K562 (cell line): ENCODE data around the gene TEX30. TPM values are rescaled to one million over a fixed set of nuclear protein-coding genes. Genes with fewer than 3 reads are reported as not detected.
A peak's percentile ranks its signal among the peaks of the same experiment; 100 is the strongest.

Source experiments
- ATAC-seq: fragments of 200-7000 bp; cut with Tn5 transposase; 3 replicates; pipeline ENCODE4 v1.9.1; 2020; ENCODE audit warnings: moderate library complexity
- BruUV-seq: library from RNA; stranded (reverse); fragments of 400-500 nt; replicated peaks from 2 replicates; lab custom pipeline; 2021; lab: Mats Ljungman, UMichigan
- CTCF ChIA-PET: fragments of 300-600 bp; formaldehyde crosslinking; extraction: SDS; loops from one replicate; lab custom pipeline; 2021; ENCODE audit warnings: low intra/inter-chr PET ratio; lab: Yijun Ruan, JAX
- POLR2A ChIA-PET: fragments of 300-600, 350-650 bp; sonication (Branson Sonifier 250); formaldehyde crosslinking; extraction: SDS; loops from one replicate; lab custom pipeline; 2021; ENCODE audit warnings: antibody characterized with exemption, inconsistent platforms; lab: Yijun Ruan, JAX
- DNase-seq, 4 experiments: peaks; one replicate each; pipeline versions ENCODE4 v3.0.0 to v3.0.0-alpha.2; 2011 to 2018; ENCODE audit warnings: low spot score in 3 of 4, mixed read lengths in 3 of 4; ENCODE audit errors: extremely low read depth in 1 of 4
- FAIRE-seq: peaks from 2 replicates; lab custom pipeline; 2011; peaks lifted over from hg19 to GRCh38; lab: Jason Lieb, UNC
- H2AFZ ChIP-seq: 2 replicates; pipeline ENCODE4 v1.6.0; 2011; ENCODE audit warnings: low read depth, low read length, control low read depth, inconsistent platforms
- H3K27ac ChIP-seq: fragments of 200-600 bp; 3 replicates; pipeline ENCODE4 v1.8.0; 2011; ENCODE audit warnings: low read depth, mild to moderate bottlenecking, control low read depth, inconsistent platforms, low read length, moderate library complexity, mixed read lengths; ENCODE audit errors: extremely low read depth
- H3K27me3 ChIP-seq, 2 experiments: fragments of 300-600 bp in 1 of 2; 2 replicates in 1 of 2; 3 replicates in 1 of 2; pipeline versions ENCODE4 v1.6.0 to v1.8.0; 2011; ENCODE audit warnings: inconsistent platforms in 2 of 2, low read length in 2 of 2, mild to moderate bottlenecking in 1 of 2, mixed read lengths in 1 of 2, moderate library complexity in 1 of 2; ENCODE audit not compliant: control insufficient read depth in 2 of 2, insufficient read depth in 2 of 2
- H3K36me3 ChIP-seq: fragments of 300-600 bp; 3 replicates; pipeline ENCODE4 v1.8.0; 2011; ENCODE audit warnings: mild to moderate bottlenecking, low read length, inconsistent platforms; ENCODE audit not compliant: control insufficient read depth, insufficient read depth
- H3K4me1 ChIP-seq, 2 experiments: fragments of 200-600 bp in 1 of 2; replicated peaks in 1 of 2; 2 replicates in 1 of 2; 3 replicates in 1 of 2; pipeline versions ENCODE4 v1.5.1 to v1.8.0; 2011; ENCODE audit warnings: inconsistent platforms in 2 of 2, low read length in 2 of 2, mild to moderate bottlenecking in 1 of 2, mixed read lengths in 1 of 2, moderate library complexity in 1 of 2; ENCODE audit not compliant: control insufficient read depth in 2 of 2, insufficient read depth in 2 of 2
- H3K4me2 ChIP-seq: 2 replicates; pipeline ENCODE4 v1.6.1; 2011; ENCODE audit warnings: low read length, control low read depth, inconsistent platforms, mixed read lengths; ENCODE audit not compliant: insufficient read depth
- H3K4me3 ChIP-seq: fragments of 200-600 bp; sonication (generic), shearing (Covaris generic); 2 replicates; pipeline ENCODE4 v1.5.1; 2016; ENCODE audit warnings: control low read depth, inconsistent platforms
- H3K79me2 ChIP-seq: fragments of 200-600 bp; 3 replicates; pipeline ENCODE4 v1.8.0; 2011; ENCODE audit warnings: low read length, inconsistent platforms; ENCODE audit not compliant: control insufficient read depth, insufficient read depth
- H3K9ac ChIP-seq, 2 experiments: 2 replicates each; pipeline versions ENCODE4 v1.6.0 to v1.6.1; 2011; ENCODE audit warnings: low read depth in 2 of 2, low read length in 2 of 2, control low read depth in 1 of 2, inconsistent platforms in 1 of 2, mild to moderate bottlenecking in 1 of 2, mixed read lengths in 1 of 2; ENCODE audit not compliant: insufficient read depth in 1 of 2
- H3K9me1 ChIP-seq: one replicate; pipeline ENCODE4 v1.6.0; 2011; ENCODE audit warnings: inconsistent platforms, mild to moderate bottlenecking, low read length, moderate library complexity; ENCODE audit not compliant: control insufficient read depth, insufficient read depth
- H3K9me3 ChIP-seq: replicated peaks from 2 replicates; pipeline ENCODE4 v1.5.1; 2011; ENCODE audit warnings: low read depth, low read length, inconsistent platforms; ENCODE audit not compliant: control insufficient read depth, insufficient read depth
- H4K20me1 ChIP-seq: replicated peaks from 2 replicates; pipeline ENCODE4 v1.6.1; 2011; ENCODE audit warnings: low read length, inconsistent platforms, mixed read lengths; ENCODE audit not compliant: control insufficient read depth, insufficient read depth
- GABPB1 ChIP-seq: sonication (generic); formaldehyde crosslinking; IDR thresholded peaks from 2 replicates; pipeline ENCODE4 v1.8.0; 2022; ENCODE audit warnings: mild to moderate bottlenecking, missing genetic modification reagents
- ZBTB17 ChIP-seq: fragments of 450-650 bp; formaldehyde crosslinking; IDR thresholded peaks from 2 replicates; pipeline ENCODE4 v1.4.0; 2020; ENCODE audit warnings: mild to moderate bottlenecking
- ZBTB33 ChIP-seq: sonication (generic); formaldehyde crosslinking; IDR thresholded peaks from 2 replicates; pipeline ENCODE4 v1.8.1; 2023; ENCODE audit warnings: mild to moderate bottlenecking, missing genetic modification reagents
- WGBS: fragments of 100-300 bp; shearing (Covaris generic); methylation state at CpG from one replicate; pipeline ENCODE4 v1.1.6; 2016; ENCODE audit warnings: low coverage, mixed read lengths; ENCODE audit not compliant: insufficient coverage; ENCODE audit errors: missing lambda C conversion rate; 5-methylcytosine and 5-hydroxymethylcytosine counted together
- in situ Hi-C: fragments of 300-500 bp; cut with MboI; formaldehyde crosslinking; loops from 4 replicates; pipeline ENCODE4 v1.15.0; 2018; ENCODE audit warnings: inconsistent platforms, mixed read lengths
- intact Hi-C: fragments of 100-400 bp; cut with micrococcal nuclease; formaldehyde crosslinking; loops from 2 replicates; pipeline ENCODE4 v1.14.2; 2022
- polyA plus RNA-seq, 8 experiments: library from polyadenylated mRNA; depleted of rRNA in 4 of 8; stranded (reverse) in 5 of 8; unstranded in 3 of 8; fragments of >200 nt; fragmentation: Nextera tagmentation in 2 of 8; fragmentation: Illumina TruSeq in 1 of 8; extraction: Ambion mirVana in 2 of 8; extraction: Trizol in 1 of 8; gene quantifications; 2 replicates each; pipeline versions ENCODE4 v1.2.1 to v1.2.3, GENCODE V29; 2011 to 2014; ENCODE audit warnings: inconsistent platforms in 1 of 8, missing spikeins in 1 of 8
- total RNA-seq, 7 experiments: library from RNA; depleted of rRNA in 6 of 7; stranded (reverse); fragments of >200 nt in 6 of 7; fragmentation: Illumina TruSeq in 2 of 7; extraction: Trizol in 2 of 7; gene quantifications; 2 replicates each; pipeline versions ENCODE4 v1.2.1 to v1.2.3, GENCODE V29; 2011 to 2021; ENCODE audit warnings: low replicate concordance in 1 of 7
- TF ChIP-seq, protein P1 (sequence below): IDR thresholded peaks from 2 replicates; pipeline ENCODE4 v1.6.1; 2016; ENCODE audit warnings: missing genetic modification characterization, missing compliant biosample characterization
- TF ChIP-seq, protein P2 (sequence below), 2 experiments: fragments of 450-650 bp; formaldehyde crosslinking in 1 of 2; IDR thresholded peaks; 2 replicates each; pipeline versions ENCODE4 v1.4.0 to v1.6.1; 2014 to 2020; ENCODE audit warnings: mild to moderate bottlenecking in 2 of 2, borderline replicate concordance in 1 of 2, low read depth in 1 of 2

TEX30 gene
- total and polyA plus RNA-seq, 9 of the 15 experiments (the other 6 are each of a cell fraction or from before 2014, with no cell fraction given): 24.1 to 143 (median 37.3) TPM

- TF ChIP-seq, protein P1, sequence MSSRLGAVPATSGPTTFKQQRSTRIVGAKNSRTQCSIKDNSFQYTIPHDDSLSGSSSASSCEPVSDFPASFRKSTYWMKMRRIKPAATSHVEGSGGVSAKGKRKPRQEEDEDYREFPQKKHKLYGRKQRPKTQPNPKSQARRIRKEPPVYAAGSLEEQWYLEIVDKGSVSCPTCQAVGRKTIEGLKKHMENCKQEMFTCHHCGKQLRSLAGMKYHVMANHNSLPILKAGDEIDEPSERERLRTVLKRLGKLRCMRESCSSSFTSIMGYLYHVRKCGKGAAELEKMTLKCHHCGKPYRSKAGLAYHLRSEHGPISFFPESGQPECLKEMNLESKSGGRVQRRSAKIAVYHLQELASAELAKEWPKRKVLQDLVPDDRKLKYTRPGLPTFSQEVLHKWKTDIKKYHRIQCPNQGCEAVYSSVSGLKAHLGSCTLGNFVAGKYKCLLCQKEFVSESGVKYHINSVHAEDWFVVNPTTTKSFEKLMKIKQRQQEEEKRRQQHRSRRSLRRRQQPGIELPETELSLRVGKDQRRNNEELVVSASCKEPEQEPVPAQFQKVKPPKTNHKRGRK: no peak
- 0 out of 2 replicates have a peak, but pooled peaks have one; percentile 0 for TF ChIP-seq ZBTB17 (CRISPR knock-in tag)
- peak; percentile 88 for TF ChIP-seq ZBTB33 (CRISPR knock-in tag)
- TF ChIP-seq GABPB1 (CRISPR knock-in tag): no peak
These were observed 605 bp upstream of the TEX30 start (continued) for GRCh38 chr13:102774214-102774568.

GRCh38 chr13:102772042-102772425, 1.6 kb downstream of the TEX30 start:
- intact Hi-C loops: loop anchor here (2.0 to 10.0 kb wide), 3 partner anchors 75 to 175 kb away; partner anchors contain the start of genes ERCC5 and TPP2
- ChIA-PET POLR2A (interaction anchor here (2.0 kb wide), 1 partner anchor 13 kb away, joined by 8 read pairs; a partner anchor contains a TSS), CTCF (no interaction called here)
- H3K9me1 ChIP-seq: no peaks in the 10 kb centered on the region
- H3K27me3 ChIP-seq: no peaks in the 10 kb centered on the region
- 75% methylated on average over 6 of the region's 16 CpGs for WGBS
- ATAC-seq: no peak
- peak overlapping the region in 1 of 2 experiments; percentile 97; a peak in 3 of 4 replicates for H3K9ac ChIP-seq
- peaks cover 24% of the 10 kb centered on the region for H3K79me2 ChIP-seq
- H3K9me3 ChIP-seq: no peaks in the 10 kb centered on the region
- no peak for DNase-seq
- peak overlapping the region; percentile 88 for H3K4me2 ChIP-seq
- H3K36me3 ChIP-seq: peaks cover 26% of the 10 kb centered on the region; the same call in 1 of the 3 replicates
- H3K4me1 ChIP-seq: peaks cover 11 to 26% of the 10 kb centered on the region in 2 experiments; a peak in 4 of 5 replicates
- H4K20me1 ChIP-seq: no peaks in the 10 kb centered on the region
- H3K27ac ChIP-seq: no peak overlapping the region; the same call in 2 of the 3 replicates
- no peak for FAIRE-seq
- H3K4me3 ChIP-seq: peak overlapping the region; percentile 86; the same call in 1 of the 2 replicates
- in situ Hi-C loops: no loop called here
- no TSS peak for BruUV-seq
- H2AFZ ChIP-seq: no peak overlapping the region
- TF ChIP-seq, protein P2, sequence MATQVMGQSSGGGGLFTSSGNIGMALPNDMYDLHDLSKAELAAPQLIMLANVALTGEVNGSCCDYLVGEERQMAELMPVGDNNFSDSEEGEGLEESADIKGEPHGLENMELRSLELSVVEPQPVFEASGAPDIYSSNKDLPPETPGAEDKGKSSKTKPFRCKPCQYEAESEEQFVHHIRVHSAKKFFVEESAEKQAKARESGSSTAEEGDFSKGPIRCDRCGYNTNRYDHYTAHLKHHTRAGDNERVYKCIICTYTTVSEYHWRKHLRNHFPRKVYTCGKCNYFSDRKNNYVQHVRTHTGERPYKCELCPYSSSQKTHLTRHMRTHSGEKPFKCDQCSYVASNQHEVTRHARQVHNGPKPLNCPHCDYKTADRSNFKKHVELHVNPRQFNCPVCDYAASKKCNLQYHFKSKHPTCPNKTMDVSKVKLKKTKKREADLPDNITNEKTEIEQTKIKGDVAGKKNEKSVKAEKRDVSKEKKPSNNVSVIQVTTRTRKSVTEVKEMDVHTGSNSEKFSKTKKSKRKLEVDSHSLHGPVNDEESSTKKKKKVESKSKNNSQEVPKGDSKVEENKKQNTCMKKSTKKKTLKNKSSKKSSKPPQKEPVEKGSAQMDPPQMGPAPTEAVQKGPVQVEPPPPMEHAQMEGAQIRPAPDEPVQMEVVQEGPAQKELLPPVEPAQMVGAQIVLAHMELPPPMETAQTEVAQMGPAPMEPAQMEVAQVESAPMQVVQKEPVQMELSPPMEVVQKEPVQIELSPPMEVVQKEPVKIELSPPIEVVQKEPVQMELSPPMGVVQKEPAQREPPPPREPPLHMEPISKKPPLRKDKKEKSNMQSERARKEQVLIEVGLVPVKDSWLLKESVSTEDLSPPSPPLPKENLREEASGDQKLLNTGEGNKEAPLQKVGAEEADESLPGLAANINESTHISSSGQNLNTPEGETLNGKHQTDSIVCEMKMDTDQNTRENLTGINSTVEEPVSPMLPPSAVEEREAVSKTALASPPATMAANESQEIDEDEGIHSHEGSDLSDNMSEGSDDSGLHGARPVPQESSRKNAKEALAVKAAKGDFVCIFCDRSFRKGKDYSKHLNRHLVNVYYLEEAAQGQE (IDR thresholded peaks at IDR 0.05; ENCODE audit: borderline replicate concordance): no peak
- TF ChIP-seq, protein P2 (CRISPR knock-in tag; IDR thresholded peaks at IDR 0.05; ENCODE audit: low read depth): no peak
